K562 (cell line): Measurements from ENCODE around the gene CELA3A. TPM values are rescaled to one million over a fixed set of nuclear protein-coding genes. Genes with fewer than 3 reads are reported as not detected.

Experiments
- E2F3 ChIP-seq: fragments of 250-450 bp; sonication (Bioruptor Pico); IDR thresholded peaks from 2 replicates; pipeline ENCODE4 v1.4.0; 2020; ENCODE audit warnings: mild to moderate bottlenecking
- IFI16 ChIP-seq: fragments of 250-450 bp; sonication (Bioruptor Pico); IDR thresholded peaks from 2 replicates; pipeline ENCODE4 v2.1.2; 2022; ENCODE audit warnings: mild to moderate bottlenecking, inconsistent platforms
- KLF16 ChIP-seq: IDR thresholded peaks from 2 replicates; pipeline ENCODE4 v1.6.1; 2016; ENCODE audit warnings: antibody characterized with exemption
- MCM5 ChIP-seq: fragments of 450-650 bp; IDR thresholded peaks from 2 replicates; pipeline ENCODE4 v1.6.1; 2016; ENCODE audit warnings: low read depth
- MYC ChIP-seq, 2 experiments: fragments of 250-450 bp in 1 of 2; sonication (Bioruptor Pico) in 1 of 2; IDR thresholded peaks; 2 replicates each; pipeline versions ENCODE4 v1.5.1 to v1.6.1; 2012 to 2021; ENCODE audit warnings: low read depth in 2 of 2, borderline replicate concordance in 1 of 2, improper control_type of control experiment in 1 of 2, low read length in 1 of 2, mild to moderate bottlenecking in 1 of 2, moderate library complexity in 1 of 2
- PHF20 ChIP-seq: fragments of 450-650 bp; IDR thresholded peaks from 2 replicates; pipeline ENCODE4 v1.6.1; 2018; ENCODE audit not compliant: partially characterized antibody
- POLR3G ChIP-seq: IDR thresholded peaks from 2 replicates; pipeline ENCODE4 v1.6.1; 2011; ENCODE audit not compliant: insufficient read length, insufficient replicate concordance; ENCODE audit errors: extremely low read depth
- RBM25 ChIP-seq: fragments of 200-400 bp; formaldehyde crosslinking; IDR thresholded peaks from 2 replicates; pipeline ENCODE4 v1.6.1; 2018; ENCODE audit warnings: low read length, low read depth, moderate library complexity; ENCODE audit not compliant: severe bottlenecking
- RUNX1 ChIP-seq: sonication (generic); IDR thresholded peaks from 2 replicates; pipeline ENCODE4 v1.6.1; 2016; ENCODE audit warnings: antibody characterized with exemption, low read depth
- ZKSCAN3 ChIP-seq: fragments of 250-450 bp; sonication (Bioruptor Pico); IDR thresholded peaks from 2 replicates; pipeline ENCODE4 v1.4.0; 2020
- ZNF140 ChIP-seq: fragments of 250-450 bp; sonication (Bioruptor Pico); IDR thresholded peaks from 2 replicates; pipeline ENCODE4 v1.8.0; 2021; ENCODE audit warnings: moderate library complexity, mild to moderate bottlenecking, inconsistent platforms
- ZNF274 ChIP-seq: IDR thresholded peaks from 2 replicates; pipeline ENCODE4 v1.6.1; 2011; ENCODE audit warnings: low read depth, mild to moderate bottlenecking, low read length, moderate library complexity, borderline replicate concordance
- ZNF384 ChIP-seq: IDR thresholded peaks from 2 replicates; pipeline ENCODE4 v1.6.1; 2012; ENCODE audit warnings: low read depth, low read length, improper control_type of control experiment
- ZZZ3 ChIP-seq: fragments of 450-650 bp; IDR thresholded peaks from 2 replicates; pipeline ENCODE4 v1.6.1; 2016; ENCODE audit warnings: antibody characterized with exemption, mild to moderate bottlenecking, moderate library complexity
- polyA plus RNA-seq, 8 experiments: library from polyadenylated mRNA; depleted of rRNA in 4 of 8; stranded (reverse) in 5 of 8; unstranded in 3 of 8; fragments of >200 nt; fragmentation: Nextera tagmentation in 2 of 8; fragmentation: Illumina TruSeq in 1 of 8; extraction: Ambion mirVana in 2 of 8; extraction: Trizol in 1 of 8; gene quantifications; 2 replicates each; pipeline versions ENCODE4 v1.2.1 to v1.2.3, GENCODE V29; 2011 to 2014; ENCODE audit warnings: inconsistent platforms in 1 of 8, missing spikeins in 1 of 8
- total RNA-seq, 7 experiments: library from RNA; depleted of rRNA in 6 of 7; stranded (reverse); fragments of >200 nt in 6 of 7; fragmentation: Illumina TruSeq in 2 of 7; extraction: Trizol in 2 of 7; gene quantifications; 2 replicates each; pipeline versions ENCODE4 v1.2.1 to v1.2.3, GENCODE V29; 2011 to 2021; ENCODE audit warnings: low replicate concordance in 1 of 7
- TF ChIP-seq, protein P1 (sequence below), 2 experiments: fragments of 450-650 bp; conservative IDR thresholded peaks; 2 replicates each; pipeline ENCODE4 v1.6.1; 2017; ENCODE audit warnings: mild to moderate bottlenecking in 2 of 2, moderate library complexity in 2 of 2
- TF ChIP-seq, protein P2 (sequence below): fragments of 250-450 bp; sonication (Bioruptor Pico); IDR thresholded peaks from 2 replicates; pipeline ENCODE4 v1.8.0; 2021; ENCODE audit warnings: borderline replicate concordance, mild to moderate bottlenecking, moderate library complexity; ENCODE audit not compliant: poor library complexity, severe bottlenecking

Gene CELA3A
- total and polyA plus RNA-seq, 9 of the 15 experiments (the other 6 are each of a cell fraction or from before 2014, with no cell fraction given): 5.4 TPM; not detected in 8

DNA sequence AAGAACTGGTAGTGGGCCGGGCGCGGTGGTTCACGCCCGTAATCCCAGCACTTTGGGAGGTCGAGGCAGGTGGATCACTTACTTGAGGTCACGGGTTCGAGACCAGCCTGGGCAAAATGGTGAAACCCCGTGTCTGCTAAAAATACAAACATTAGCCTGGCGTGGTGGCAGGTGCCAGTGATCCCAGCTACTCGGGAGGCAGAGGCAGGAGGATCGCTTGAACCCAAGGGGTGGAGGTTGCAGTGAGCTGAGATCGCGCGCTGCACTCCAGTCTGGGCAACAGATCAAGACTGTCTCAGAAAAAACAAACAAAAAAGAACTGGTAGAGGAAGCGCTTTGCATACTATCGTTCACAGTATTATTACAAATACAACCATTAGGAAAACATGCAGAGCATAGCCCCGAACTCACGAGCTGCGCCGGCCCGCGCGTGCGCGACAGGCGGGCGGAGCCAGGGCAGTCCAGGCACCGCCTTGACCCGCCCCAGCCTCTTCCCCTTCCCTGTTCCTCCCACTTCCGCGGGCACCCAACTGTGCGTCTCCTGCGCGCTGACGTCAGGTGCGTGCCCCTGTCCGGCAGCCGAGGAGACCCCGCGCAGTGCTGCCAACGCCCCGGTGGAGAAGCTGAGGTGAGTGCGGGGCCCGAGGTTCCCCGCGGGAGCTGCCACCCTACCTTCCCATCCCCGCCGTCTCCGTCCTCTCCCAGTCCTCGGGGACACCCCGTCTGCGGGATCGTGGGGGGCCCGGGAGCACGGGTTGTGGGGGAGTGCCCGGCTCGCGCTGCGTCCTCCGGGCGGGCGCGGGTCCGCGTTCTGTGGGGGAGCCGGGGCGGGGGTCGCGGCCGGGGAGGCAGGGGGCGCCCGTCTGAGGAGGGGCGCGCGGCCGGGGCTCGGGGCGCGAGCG, 50.9 kb downstream of the CELA3A start, which contains the start of gene CDC42 (continued):
- TF ChIP-seq, protein P1, sequence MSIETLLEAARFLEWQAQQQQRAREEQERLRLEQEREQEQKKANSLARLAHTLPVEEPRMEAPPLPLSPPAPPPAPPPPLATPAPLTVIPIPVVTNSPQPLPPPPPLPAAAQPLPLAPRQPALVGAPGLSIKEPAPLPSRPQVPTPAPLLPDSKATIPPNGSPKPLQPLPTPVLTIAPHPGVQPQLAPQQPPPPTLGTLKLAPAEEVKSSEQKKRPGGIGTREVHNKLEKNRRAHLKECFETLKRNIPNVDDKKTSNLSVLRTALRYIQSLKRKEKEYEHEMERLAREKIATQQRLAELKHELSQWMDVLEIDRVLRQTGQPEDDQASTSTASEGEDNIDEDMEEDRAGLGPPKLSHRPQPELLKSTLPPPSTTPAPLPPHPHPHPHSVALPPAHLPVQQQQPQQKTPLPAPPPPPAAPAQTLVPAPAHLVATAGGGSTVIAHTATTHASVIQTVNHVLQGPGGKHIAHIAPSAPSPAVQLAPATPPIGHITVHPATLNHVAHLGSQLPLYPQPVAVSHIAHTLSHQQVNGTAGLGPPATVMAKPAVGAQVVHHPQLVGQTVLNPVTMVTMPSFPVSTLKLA (conservative IDR thresholded peaks at IDR 0.05): peak; percentile 59 to 66
- TF ChIP-seq, protein P2, sequence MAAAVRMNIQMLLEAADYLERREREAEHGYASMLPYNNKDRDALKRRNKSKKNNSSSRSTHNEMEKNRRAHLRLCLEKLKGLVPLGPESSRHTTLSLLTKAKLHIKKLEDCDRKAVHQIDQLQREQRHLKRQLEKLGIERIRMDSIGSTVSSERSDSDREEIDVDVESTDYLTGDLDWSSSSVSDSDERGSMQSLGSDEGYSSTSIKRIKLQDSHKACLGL (CRISPR knock-in tag): no peak
- TF ChIP-seq IFI16 (CRISPR knock-in tag) (peak; percentile 70; the same call in 1 of the 2 replicates), MYC (IDR thresholded peaks at IDR 0.05; ENCODE audit: low read depth, low read length) (peak; percentile 79; the same call in 1 of the 2 replicates), MYC (CRISPR knock-in tag; IDR thresholded peaks at IDR 0.05; ENCODE audit: borderline replicate concordance, low read depth) (no peak), RBM25 (no peak), ZNF384 (0 out of 2 replicates have a peak, but pooled peaks have one; percentile 23), MCM5 (no peak), E2F3 (CRISPR knock-in tag) (no peak), RUNX1 (no peak), PHF20 (peak; percentile 43), KLF16 (no peak), ZZZ3 (no peak), ZNF274 (no peak), ZNF140 (CRISPR knock-in tag) (no peak), POLR3G (no peak), ZKSCAN3 (no peak)
